Retinal pigment epithelial cell (primary cell): Measurements from ENCODE around the gene PAN3.
A peak's percentile ranks its signal among the peaks of the same experiment; 100 is the strongest.
"Not testable (repeated sequence)": the region's sequence is repeated elsewhere in the genome, so short reads cannot be mapped to it uniquely, and the experiment has no call there.

Experiments
- DNase-seq: peaks from one replicate; pipeline ENCODE4 v3.0.0-alpha.2; 2010; ENCODE audit warnings: low read depth
- H3K4me3 ChIP-seq: 2 replicates; pipeline ENCODE4 v1.5.1; 2011; ENCODE audit warnings: mild to moderate bottlenecking, low read length, control low read depth, moderate library complexity
- CTCF ChIP-seq: conservative IDR thresholded peaks from 2 replicates; pipeline ENCODE4 v1.5.1; 2011; ENCODE audit warnings: low read depth, low read length, control low read depth, inconsistent platforms

PAN3 gene

GRCh38 chr13:28137596-28137995, 749 bp upstream of the PAN3 start:
- peak overlapping the region; percentile 93 for H3K4me3 ChIP-seq
- DNase-seq, result no peak
- no peak for TF ChIP-seq CTCF

GRCh38 chr13:28138756-28139470, 568 bp downstream of the PAN3 start:
- peak; percentile 71 for DNase-seq
- peak overlapping the region; percentile 93 for H3K4me3 ChIP-seq
- no peak for TF ChIP-seq CTCF

- DNase-seq, result no peak
- TF ChIP-seq CTCF, result no peak
- H3K4me3 ChIP-seq, result peak overlapping the region; percentile 93
Observed at GRCh38 chr13:28140433-28141125, 2.2 kb downstream of the PAN3 start.

GRCh38 chr13:28141542-28141941, 3.2 kb downstream of the PAN3 start:
- not testable (repeated sequence) for DNase-seq

GRCh38 chr13:28145049-28145448, 6.7 kb downstream of the PAN3 start:
- H3K4me3 ChIP-seq, result no peak overlapping the region
- DNase-seq, result no peak
- TF ChIP-seq CTCF, result no peak

More at GRCh38 chr13:28141542-28141941, 3.2 kb downstream of the PAN3 start:
- not testable (repeated sequence) for H3K4me3 ChIP-seq

GRCh38 chr13:28147495-28147894, 9.2 kb downstream of the PAN3 start:
- DNase-seq, result no peak
- no peak for TF ChIP-seq CTCF
- H3K4me3 ChIP-seq, result no peak overlapping the region

- DNase-seq, result no peak
- H3K4me3 ChIP-seq, result no peak overlapping the region
- TF ChIP-seq CTCF, result no peak
Observed at GRCh38 chr13:28159057-28159456, 20.7 kb downstream of the PAN3 start.
